Osteocyte (in vitro differentiated cells): ENCODE measurements around the gene PPP2R3C. TPM values are rescaled to one million over a fixed set of nuclear protein-coding genes. Genes with fewer than 3 reads are reported as not detected.

Source experiments
- DNase-seq: peaks from one replicate; pipeline ENCODE4 v3.0.0; 2021; ENCODE audit warnings: mixed read lengths; ENCODE audit not compliant: unreplicated experiment; ENCODE audit errors: extremely low spot score
- H3K27ac Mint-ChIP-seq: one replicate; pipeline ENCODE4 v1.8.0; 2021; ENCODE audit warnings: mild to moderate bottlenecking, mixed read lengths; ENCODE audit not compliant: unreplicated experiment
- H3K27me3 Mint-ChIP-seq: one replicate; pipeline ENCODE4 v1.8.0; 2021; ENCODE audit warnings: mixed read lengths; ENCODE audit not compliant: unreplicated experiment
- H3K36me3 Mint-ChIP-seq: one replicate; pipeline ENCODE4 v1.8.0; 2021; ENCODE audit warnings: mixed read lengths; ENCODE audit not compliant: unreplicated experiment
- H3K4me1 Mint-ChIP-seq: one replicate; pipeline ENCODE4 v1.8.0; 2021; ENCODE audit warnings: mixed read lengths; ENCODE audit not compliant: unreplicated experiment
- H3K4me3 Mint-ChIP-seq: one replicate; pipeline ENCODE4 v1.8.0; 2021; ENCODE audit warnings: mild to moderate bottlenecking, moderate library complexity, mixed read lengths; ENCODE audit not compliant: unreplicated experiment
- H3K9me3 Mint-ChIP-seq: one replicate; pipeline ENCODE4 v1.8.0; 2021; ENCODE audit warnings: mixed read lengths; ENCODE audit not compliant: unreplicated experiment
- CTCF ChIP-seq: fragments of 200-600 bp; sonication (generic); IDR thresholded peaks from 2 replicates; pipeline ENCODE4 v1.5.0; 2021; ENCODE audit warnings: antibody characterized with exemption, mild to moderate bottlenecking, moderate library complexity
- total RNA-seq: library from RNA; stranded (reverse); gene quantifications from 2 replicates; pipeline ENCODE4 v1.2.1, GENCODE V29; 2021

PPP2R3C gene
- total RNA-seq, 1 donor from 2014 or later: 33.1 TPM

DNA sequence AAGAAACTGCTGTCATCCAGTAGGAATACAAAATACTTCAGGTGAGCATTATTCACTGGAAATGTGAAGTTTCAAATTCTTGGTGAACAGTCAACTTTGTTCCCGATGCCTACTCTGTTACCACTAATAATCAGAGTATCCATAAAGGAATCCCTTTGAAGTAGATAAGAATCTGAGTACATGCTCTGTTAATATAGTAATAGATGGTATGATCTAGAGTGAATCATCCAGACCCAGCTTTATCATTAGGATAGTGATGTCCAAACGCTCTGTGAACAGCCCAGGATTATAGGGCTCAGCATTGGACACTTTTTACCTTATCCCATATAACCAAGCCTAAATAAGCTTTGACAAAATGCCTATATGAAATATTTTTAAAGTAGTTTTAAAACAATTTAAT lies 33.3 kb downstream of the PPP2R3C start:
- no peak for DNase-seq
- no peaks in the 10 kb centered on the region for H3K27me3 Mint-ChIP-seq

GRCh38 chr14:35085441-35085840 lies 36.3 kb downstream of the PPP2R3C start:
- Mint-ChIP-seq H3K36me3 (peaks cover 49% of the 10 kb centered on the region), H3K4me1 (no peaks in the 10 kb centered on the region), H3K27ac (no peak overlapping the region), H3K9me3 (no peaks in the 10 kb centered on the region), H3K27me3 (no peaks in the 10 kb centered on the region), H3K4me3 (no peak overlapping the region)
- TF ChIP-seq CTCF: no peak
- DNase-seq: no peak

More for the DNA sequence above, 33.3 kb downstream of the PPP2R3C start:
- no peaks in the 10 kb centered on the region for H3K4me1 Mint-ChIP-seq
- no peak overlapping the region for H3K27ac Mint-ChIP-seq
- H3K9me3 Mint-ChIP-seq: no peaks in the 10 kb centered on the region
- TF ChIP-seq CTCF: no peak
- H3K36me3 Mint-ChIP-seq: peaks cover 50% of the 10 kb centered on the region
- H3K4me3 Mint-ChIP-seq: no peak overlapping the region

DNA sequence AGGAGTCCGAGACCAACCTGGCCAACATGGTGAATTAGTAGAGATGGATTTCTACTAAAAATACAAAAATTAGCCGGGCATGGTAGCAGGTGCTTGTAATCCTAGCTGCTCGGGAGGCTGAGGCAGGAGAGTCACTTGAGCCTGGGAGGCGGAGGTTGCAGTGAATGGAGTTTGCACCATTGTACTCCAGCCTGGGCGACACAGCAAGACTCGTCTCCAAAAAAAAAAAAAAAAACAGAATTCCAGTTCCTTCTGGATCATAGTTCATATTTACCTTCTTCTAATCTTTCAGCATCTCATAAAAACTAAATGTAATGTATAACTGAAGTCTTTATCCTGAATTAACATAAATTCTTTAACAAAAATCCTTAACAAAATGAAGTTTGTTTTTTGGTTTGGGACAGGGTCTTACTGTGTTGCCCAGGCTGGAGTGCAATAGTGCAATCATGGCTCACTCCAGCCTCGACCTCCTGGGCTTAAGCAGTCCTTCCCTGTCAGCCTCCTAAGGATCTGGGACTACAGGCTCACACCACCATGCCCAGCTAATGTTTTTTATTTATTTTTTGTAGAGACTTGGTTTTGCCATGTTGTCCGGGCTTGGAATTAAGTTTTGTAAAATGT lies 38.1 kb downstream of the PPP2R3C start:
- Mint-ChIP-seq H3K27me3 (no peaks in the 10 kb centered on the region), H3K9me3 (no peaks in the 10 kb centered on the region), H3K36me3 (peaks cover 49% of the 10 kb centered on the region), H3K4me1 (no peaks in the 10 kb centered on the region), H3K4me3 (no peak overlapping the region), H3K27ac (no peak overlapping the region)
- DNase-seq: no peak
- no peak for TF ChIP-seq CTCF

DNA sequence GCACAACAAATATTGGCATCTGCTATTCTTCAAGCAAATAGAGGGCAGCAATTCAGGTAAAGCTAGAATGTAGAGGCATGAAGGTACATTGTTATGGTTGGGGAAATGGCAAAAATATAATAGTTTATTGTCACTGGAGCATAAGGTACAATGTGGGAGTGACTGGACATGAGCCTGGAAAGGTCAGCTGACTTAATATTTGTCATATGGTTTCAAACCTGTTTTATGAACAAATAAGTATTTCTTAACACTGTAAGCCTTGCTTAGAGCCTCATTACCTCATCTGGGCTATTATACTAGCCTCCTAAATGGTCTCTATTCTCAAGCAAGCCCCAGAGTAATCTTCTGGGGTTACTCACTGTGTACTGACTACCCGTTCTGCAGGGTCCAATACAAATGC lies 42.0 kb downstream of the PPP2R3C start:
- H3K4me1 Mint-ChIP-seq: no peaks in the 10 kb centered on the region
- H3K36me3 Mint-ChIP-seq: peaks cover 33% of the 10 kb centered on the region
- DNase-seq: no peak
- no peak for TF ChIP-seq CTCF
- no peaks in the 10 kb centered on the region for H3K9me3 Mint-ChIP-seq
- no peak overlapping the region for H3K27ac Mint-ChIP-seq
- no peak overlapping the region for H3K4me3 Mint-ChIP-seq
- no peaks in the 10 kb centered on the region for H3K27me3 Mint-ChIP-seq

DNA sequence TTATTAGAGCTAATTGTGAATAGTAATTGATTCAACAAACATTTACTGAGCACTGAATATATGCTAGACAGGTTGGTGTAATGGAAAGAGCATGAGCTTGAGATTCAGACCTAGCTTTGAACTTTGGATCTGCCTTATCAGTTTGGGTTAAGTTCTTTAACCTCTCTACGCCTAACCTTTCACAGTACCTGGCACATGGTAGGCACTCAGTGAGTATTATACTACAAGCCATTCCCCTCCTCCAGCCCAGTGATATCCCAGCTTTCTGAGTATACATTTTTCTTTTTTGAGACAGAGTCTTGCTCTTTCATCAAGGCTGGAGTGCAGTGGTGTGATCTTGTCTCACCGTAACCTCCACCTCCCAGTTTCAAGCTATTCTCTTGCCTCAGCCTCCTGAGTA lies 43.7 kb downstream of the PPP2R3C start:
- H3K9me3 Mint-ChIP-seq: peaks cover 3% of the 10 kb centered on the region
- no peaks in the 10 kb centered on the region for H3K4me1 Mint-ChIP-seq
- DNase-seq: no peak
- H3K36me3 Mint-ChIP-seq: peaks cover 30% of the 10 kb centered on the region
- TF ChIP-seq CTCF: no peak
- no peak overlapping the region for H3K27ac Mint-ChIP-seq
- no peaks in the 10 kb centered on the region for H3K27me3 Mint-ChIP-seq
- no peak overlapping the region for H3K4me3 Mint-ChIP-seq
